ENCODE measurements around the gene BAIAP2L2.
"Not testable (repeated sequence)": the region's sequence is repeated elsewhere in the genome, so short reads cannot be mapped to it uniquely, and the experiment has no call there.

BAIAP2L2 gene, protein sequence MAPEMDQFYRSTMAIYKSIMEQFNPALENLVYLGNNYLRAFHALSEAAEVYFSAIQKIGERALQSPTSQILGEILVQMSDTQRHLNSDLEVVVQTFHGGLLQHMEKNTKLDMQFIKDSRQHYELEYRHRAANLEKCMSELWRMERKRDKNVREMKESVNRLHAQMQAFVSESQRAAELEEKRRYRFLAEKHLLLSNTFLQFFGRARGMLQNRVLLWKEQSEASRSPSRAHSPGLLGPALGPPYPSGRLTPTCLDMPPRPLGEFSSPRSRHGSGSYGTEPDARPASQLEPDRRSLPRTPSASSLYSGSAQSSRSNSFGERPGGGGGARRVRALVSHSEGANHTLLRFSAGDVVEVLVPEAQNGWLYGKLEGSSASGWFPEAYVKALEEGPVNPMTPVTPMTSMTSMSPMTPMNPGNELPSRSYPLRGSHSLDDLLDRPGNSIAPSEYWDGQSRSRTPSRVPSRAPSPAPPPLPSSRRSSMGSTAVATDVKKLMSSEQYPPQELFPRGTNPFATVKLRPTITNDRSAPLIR

GRCh38 chr22:38110008-38110862 lies at the start of gene BAIAP2L2:
BAIAP2L2 (minus strand) TSS chr22:38110684; CDS start chr22:38110525, 159 bp downstream.
- no peak for DNase-seq (ENCODE audit: low read depth)

- DNase-seq (ENCODE audit: low read depth): no peak
These were observed 45.2 kb upstream of the BAIAP2L2 start for GRCh38 chr22:38155703-38156102.

DNA sequence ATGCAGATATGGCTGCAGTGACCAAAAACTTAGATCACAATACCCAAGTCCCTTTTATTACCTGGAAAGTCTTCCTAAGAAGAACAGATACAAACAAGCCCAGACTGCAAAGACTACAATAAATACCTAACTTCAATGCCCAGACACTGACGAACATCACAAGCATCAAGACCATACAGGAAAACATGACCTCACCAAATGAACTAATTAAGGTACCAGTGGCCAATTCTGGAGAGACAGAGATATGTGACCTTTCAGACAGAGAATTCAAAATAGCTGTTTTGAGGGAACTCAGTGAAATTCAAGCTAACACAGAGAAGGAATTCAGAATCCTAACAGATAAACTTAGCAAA lies 44.1 kb upstream of the BAIAP2L2 start:
- not testable (repeated sequence) for DNase-seq (ENCODE audit: low read depth)

DNA sequence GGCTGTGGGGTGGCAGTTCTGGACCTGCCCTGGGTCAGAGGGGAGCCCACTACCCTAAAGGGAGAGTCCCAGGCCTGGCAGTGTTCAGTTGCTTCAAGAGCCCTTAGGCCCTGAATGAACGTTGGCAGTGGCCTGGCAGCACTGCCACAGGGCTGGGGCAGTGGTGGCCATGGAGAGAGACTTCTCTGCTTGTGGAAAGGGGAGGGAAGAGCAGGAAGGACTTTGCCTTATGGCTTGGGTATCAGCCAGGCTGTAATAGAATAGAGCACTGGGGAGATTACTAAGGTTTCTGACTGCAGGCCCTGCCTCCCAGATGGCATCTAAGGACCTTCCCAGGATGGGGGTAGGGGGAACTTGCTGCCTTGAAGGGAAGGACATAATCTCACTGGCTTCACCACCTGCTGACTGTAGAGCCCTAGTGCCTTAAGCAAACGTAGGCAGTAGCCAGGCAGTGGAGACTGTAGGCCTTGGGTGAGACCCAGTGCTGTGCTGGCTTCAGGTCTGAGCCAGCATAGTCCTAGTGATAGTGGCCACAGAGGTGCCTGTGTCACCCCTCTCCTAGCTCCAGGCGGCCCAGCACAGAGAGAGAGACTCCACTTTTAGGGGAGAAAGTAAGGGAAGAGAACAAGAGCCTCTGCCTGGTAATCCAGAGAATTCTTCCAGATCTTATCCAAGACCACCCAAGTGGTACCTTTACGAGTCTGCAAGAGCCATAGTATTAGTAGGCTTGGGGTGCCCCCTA lies 43.5 kb upstream of the BAIAP2L2 start:
- DNase-seq (ENCODE audit: low read depth): no peak

DNA sequence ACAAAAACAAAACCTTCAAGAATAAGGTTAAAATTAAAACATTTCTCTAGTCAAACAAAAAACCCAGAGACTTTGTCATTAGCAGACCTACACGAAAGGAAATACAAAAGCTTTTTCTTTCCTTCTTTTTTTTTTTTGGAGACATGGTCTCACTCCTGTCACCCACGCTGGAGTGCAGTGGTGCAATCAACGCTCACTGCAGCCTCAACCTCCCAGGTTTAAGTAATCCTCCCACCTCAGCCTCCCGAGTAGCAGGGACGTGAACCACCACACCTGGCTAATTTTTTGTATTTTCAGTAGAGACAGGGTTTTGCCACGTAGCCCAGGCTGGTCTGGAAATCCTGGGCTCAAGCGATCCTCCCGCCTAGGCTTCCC lies 40.6 kb upstream of the BAIAP2L2 start:
- no peak for DNase-seq (ENCODE audit: low read depth)

DNA sequence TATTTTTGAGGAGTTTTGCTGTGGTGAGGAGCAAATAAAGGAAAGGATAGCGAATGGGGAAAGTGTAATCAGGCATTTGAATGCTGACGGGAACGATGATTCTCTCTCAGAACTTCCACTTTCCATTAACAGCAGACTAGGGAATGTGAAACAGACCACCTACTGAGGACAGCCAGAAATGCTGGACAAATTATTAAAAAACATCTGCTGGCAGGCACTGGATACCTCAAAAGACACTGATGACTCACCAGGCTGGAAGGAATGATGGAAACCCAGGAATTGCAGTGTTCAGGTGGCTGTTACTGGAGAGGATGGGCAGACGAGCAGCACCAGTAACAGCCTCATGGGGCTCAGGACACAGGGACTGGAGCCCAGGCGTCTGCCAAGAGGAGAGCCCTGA lies 37.8 kb upstream of the BAIAP2L2 start:
- no peak for DNase-seq (ENCODE audit: low read depth)

- not testable (repeated sequence) for DNase-seq (ENCODE audit: low read depth)
These were observed 35.7 kb upstream of the BAIAP2L2 start for GRCh38 chr22:38146166-38146565.

DNA sequence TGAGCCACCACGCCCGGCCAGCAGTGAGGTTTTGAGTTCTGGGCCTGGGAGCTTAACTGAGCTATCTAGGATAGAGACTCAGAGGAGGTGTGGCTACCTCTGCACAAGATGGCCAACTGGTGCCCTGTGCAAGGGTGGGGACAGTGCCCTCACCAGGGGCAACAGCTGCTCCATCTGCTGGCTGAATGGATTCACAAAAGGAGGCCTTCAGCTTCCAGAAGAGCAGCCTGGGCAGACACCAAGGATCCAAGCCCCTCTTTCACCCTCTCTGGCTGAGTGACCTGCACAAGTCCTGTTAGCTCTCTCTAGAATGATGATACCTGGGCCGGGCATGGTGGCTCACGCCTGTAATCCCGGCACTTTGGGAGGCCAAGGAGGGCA lies 33.5 kb upstream of the BAIAP2L2 start:
- no peak for DNase-seq (ENCODE audit: low read depth)

DNA sequence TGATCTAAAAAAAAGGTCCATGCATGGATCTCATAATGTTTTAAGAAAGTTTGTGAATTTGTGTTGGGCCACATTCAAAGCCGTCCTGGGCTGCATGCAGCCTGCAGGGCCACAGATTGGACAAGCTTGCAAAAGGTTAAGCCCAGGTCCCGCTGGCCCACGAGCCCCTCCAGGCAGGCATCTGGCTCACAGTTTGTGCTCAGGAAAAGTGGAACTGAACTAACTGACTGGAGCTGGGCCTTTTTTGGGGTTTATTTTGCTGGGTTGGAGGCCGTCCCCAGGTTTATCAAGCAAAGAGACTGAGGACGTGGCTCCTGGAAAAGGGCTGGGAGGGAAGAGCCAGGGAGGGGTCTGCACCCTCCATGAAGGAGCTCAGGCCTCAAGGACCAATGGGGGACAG lies 32.1 kb upstream of the BAIAP2L2 start:
- DNase-seq (ENCODE audit: low read depth): no peak

DNA sequence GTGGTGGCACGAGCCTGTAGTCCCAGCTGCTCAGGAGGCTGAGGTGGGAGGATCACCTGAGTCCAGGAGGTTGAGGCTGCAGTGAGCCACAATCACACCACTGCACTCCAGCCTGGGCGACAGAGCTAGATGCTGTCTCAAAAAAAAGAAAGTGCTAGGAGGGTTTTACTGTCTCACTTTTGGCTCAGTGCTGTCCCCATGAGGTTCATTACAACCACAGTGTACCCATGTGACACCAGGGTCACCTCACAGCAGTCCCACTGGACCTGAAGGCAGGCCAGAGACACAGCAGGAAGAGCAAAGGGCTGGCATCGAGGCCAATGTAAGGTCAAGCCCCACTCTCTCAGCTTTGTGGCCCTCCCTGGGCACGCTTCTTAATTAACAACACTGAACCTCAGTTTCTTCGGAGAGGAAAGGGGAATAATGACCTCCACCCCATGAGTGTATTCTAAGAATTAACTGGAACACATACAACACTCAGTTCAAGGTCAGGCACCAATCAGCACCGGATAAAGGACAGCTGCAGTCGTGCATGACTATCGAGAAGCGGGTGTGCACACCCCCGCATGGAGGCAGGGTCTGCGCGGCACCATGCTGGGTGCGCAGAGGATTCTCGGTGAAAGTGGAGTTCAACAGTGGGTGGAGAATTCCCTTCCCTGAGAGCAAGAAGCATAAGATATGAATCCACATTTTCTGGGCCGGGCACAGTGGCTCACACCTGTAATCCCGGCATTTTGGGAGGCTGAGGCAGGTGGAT lies 30.9 kb upstream of the BAIAP2L2 start:
- no peak for DNase-seq (ENCODE audit: low read depth)

DNA sequence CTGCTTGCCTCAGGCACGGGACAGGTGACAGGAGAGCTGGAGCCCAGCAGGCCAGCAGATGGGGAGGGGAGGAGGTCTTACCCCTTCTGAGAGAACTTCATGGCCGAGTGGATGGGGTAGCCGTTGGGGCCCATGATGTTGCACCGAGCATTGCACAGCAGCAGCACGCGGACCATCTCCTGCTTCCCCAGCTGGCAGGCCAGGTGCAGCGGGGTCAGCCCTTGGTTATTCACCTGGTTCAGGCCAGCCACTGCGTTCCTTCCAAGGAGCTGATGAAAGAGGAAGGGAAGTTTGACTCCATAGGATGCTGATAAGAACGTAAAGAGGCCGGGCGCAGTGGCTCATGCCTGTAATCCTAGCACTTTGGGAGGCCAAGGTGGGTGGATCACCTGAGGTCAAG lies 29.4 kb upstream of the BAIAP2L2 start:
- no peak for DNase-seq (ENCODE audit: low read depth)

DNA sequence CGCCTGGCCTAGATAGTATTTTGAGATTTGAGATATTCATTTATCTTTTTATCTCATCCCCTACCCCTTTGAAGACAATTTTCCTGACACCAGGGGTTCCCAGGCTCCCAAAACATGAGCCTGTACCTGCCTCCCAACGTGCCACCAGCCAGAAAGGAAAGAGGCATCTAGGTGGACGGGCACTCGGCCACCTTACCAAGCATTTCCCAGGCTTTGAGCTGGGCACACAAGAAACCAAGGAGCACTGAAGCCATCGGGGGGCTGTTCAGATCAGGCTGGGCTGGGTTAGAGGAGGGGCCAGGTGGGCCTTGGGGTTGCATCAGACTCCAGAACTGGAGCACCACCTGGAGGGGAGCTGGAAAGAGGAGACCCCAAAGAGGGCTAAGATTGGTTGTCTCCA lies 28.5 kb upstream of the BAIAP2L2 start:
- DNase-seq (ENCODE audit: low read depth): no peak

DNA sequence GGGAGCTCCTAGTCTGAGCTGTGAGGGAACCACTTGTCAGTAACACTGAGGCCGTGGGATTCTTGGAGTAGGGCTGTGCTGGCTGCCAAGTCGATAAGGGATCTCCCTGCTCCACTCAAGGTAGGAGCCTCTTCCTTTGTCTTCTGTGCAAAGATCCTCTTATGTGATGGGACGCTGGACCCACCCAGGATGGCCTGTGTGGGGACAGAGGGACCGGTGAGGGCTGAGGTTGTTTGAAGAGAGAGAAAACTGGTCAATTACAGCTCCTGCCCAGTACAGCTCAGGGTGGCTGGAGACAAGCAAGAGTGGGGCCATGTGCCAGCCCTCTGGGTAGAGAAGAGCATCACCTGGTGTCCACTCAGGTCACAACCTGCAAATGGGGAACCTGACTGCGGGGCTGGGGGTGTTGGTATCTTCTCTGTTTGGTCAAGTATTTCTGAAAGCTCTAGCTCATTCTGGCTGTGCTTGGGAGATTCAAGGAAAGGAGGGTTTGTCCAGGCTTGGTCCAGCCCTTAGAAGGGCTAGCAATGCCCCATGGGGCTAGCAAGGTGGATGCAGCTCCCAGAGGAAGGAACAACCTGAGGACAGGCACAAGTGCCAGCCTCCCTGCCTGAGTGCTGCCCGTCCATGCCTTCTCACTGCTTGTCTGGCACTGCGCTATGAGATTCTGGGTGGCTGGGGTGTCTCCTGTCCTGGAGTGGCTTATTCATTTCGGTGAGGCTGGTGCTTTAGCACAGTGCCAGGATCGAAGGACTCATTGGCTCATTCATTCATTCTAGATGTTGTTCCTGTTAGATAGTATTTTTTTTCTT lies 27.6 kb upstream of the BAIAP2L2 start:
- no peak for DNase-seq (ENCODE audit: low read depth)

GRCh38 chr22:38136607-38137006 lies 26.1 kb upstream of the BAIAP2L2 start:
- no peak for DNase-seq (ENCODE audit: low read depth)

DNA sequence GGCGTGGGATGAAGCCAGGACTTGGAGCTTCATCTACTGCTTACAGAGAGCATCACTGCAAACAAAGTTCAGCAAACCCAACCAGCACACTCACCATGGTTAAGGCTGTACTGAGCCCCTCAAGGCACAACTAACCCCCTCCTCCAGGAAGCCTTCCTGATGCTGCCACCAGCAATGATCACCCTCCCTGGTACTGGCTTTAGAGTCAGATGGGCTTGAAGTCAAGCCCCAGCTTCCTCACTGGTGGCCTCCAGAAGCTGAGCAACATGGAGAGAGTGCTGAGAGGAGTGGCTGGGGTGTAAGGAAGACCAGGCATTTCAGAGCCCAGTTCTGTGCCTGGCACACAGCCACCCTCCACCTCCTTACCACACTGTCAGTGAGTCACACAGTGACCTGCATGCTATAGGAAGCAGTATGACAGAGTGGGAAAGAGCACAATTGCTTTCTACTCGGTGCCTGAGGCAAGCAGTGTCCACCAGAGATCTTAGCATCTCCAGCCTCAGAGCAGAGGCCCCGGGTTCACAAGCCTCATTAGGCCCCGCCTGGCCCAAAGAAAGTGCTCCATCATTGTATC lies 24.7 kb upstream of the BAIAP2L2 start:
- DNase-seq (ENCODE audit: low read depth): no peak

DNA sequence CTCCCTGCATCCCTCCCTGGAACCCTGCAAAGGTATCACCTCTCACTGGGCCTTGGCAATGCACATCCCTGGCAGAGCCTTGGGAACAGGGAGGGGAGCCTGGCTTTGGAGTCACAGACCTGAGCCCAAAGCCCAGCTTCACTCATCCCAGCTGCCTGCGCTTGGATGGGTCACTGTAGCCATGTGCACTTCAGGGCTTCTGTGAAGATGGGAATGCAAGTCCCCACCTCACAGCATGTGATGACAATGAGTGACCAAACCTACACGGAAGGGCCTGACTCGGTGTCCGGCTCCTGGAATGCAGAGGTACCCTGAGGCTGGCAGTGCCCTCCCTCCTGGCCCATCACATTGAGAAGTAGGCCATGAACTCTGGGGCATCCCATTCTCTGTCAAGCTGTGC lies 22.8 kb upstream of the BAIAP2L2 start:
- no peak for DNase-seq (ENCODE audit: low read depth)

DNA sequence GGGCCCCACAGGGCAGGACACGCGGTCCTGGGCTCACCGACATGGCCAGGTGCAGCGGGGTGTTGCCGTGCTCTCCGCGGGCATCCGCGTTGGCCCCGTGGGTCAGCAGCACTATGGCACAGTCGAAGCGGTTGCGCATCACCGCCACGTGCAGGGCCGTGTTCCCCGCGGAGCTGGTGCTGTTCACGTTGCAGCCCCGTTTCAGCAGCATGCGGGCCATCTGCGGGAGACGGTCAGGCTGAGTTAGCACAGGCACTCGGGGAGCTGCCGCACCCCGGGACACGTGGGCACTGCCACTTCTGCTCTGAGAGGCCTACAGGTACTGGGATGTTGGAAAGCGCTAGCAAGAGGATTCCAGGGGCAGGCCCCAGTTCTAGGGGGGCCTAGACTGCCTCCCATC lies 22.3 kb upstream of the BAIAP2L2 start:
- no peak for DNase-seq (ENCODE audit: low read depth)

- DNase-seq (ENCODE audit: low read depth): no peak
These were observed 21.7 kb upstream of the BAIAP2L2 start for GRCh38 chr22:38132136-38132535.

GRCh38 chr22:38131399-38131798 lies 20.9 kb upstream of the BAIAP2L2 start:
- no peak for DNase-seq (ENCODE audit: low read depth)

- DNase-seq (ENCODE audit: low read depth): no peak
These were observed 19.4 kb upstream of the BAIAP2L2 start for GRCh38 chr22:38129856-38130255.

Measured in stimulated activated CD8-positive, alpha-beta memory T cell treated with anti-CD3 and anti-CD28 coated beads, Interleukin-15, amount 100 ng/mL, for 24 hours (primary cell).